Esophagus squamous epithelium (tissue), 5 donors: ENCODE results near the gene KIZ. TPM values are rescaled to one million over a fixed set of nuclear protein-coding genes. Genes with fewer than 3 reads are reported as not detected.

Source experiments
- DNase-seq: peaks from one replicate; lab custom pipeline; 2025; lab: John Stamatoyannopoulos, UW
- H3K27ac ChIP-seq, 4 donors: fragments of 200-600 bp; sonication (generic); one replicate each; pipeline ENCODE4 v1.5.1; 2016 to 2019; ENCODE audit warnings: mild to moderate bottlenecking in 1 of 4
- H3K27me3 ChIP-seq, 4 donors: fragments of 200-600 bp; sonication (generic); 1 replicate in 3 of 4; 2 replicates in 1 of 4; pipeline versions ENCODE4 v1.5.1 to v1.6.0; 2017 to 2021; ENCODE audit warnings: antibody characterized with exemption in 1 of 4
- H3K36me3 ChIP-seq, 3 donors: fragments of 200-600 bp; sonication (generic); one replicate each; pipeline ENCODE4 v1.5.1; 2016 to 2019
- H3K4me1 ChIP-seq, 3 donors: fragments of 200-600 bp; sonication (generic); one replicate each; pipeline ENCODE4 v1.5.1; 2017 to 2019
- H3K4me3 ChIP-seq, 4 donors: fragments of 200-600 bp; sonication (generic); 1 replicate in 3 of 4; 2 replicates in 1 of 4; pipeline ENCODE4 v1.5.1; 2016 to 2019; ENCODE audit warnings: mild to moderate bottlenecking in 2 of 4, moderate library complexity in 1 of 4
- H3K9me3 ChIP-seq, 3 donors: fragments of 200-600 bp; sonication (generic); one replicate each; pipeline ENCODE4 v1.5.1; 2016 to 2019
- POLR2A ChIP-seq, 4 donors: fragments of 450-650 bp; IDR thresholded peaks; one replicate each; pipeline ENCODE4 v1.6.1; 2017; ENCODE audit warnings: antibody characterized with exemption in 4 of 4, mild to moderate bottlenecking in 4 of 4, moderate library complexity in 3 of 4
- WGBS, 2 donors: methylation state at CpG; one replicate each; pipeline ENCODE4 v1.1.5; 2018; 5-methylcytosine and 5-hydroxymethylcytosine counted together
- intact Hi-C: fragments of 100-400 bp; cut with DNase I; formaldehyde crosslinking; loops from one replicate; pipeline ENCODE4 v1.15.0; 2022
- total RNA-seq, 4 donors: library from RNA; depleted of rRNA; stranded (reverse); fragments of >200 nt; gene quantifications; one replicate each; pipeline ENCODE4 v1.1.0, GENCODE V29; 2016
- TF ChIP-seq, protein P1 (sequence below), 6 experiments: fragments of 450-650 bp in 4 of 6; fragments of 200-600 bp in 2 of 6; sonication (generic) in 2 of 6; IDR thresholded peaks; one replicate each; pipeline ENCODE4 v1.5.1; 2016 to 2019; ENCODE audit warnings: antibody characterized with exemption in 6 of 6, mild to moderate bottlenecking in 4 of 6, moderate library complexity in 4 of 6
- donor health status: DM: yes; HTN: yes; CAD: no.

Gene KIZ
- total RNA-seq, 4 donors from 2014 or later: 2.2 to 15.3 (median 9.1) TPM

DNA sequence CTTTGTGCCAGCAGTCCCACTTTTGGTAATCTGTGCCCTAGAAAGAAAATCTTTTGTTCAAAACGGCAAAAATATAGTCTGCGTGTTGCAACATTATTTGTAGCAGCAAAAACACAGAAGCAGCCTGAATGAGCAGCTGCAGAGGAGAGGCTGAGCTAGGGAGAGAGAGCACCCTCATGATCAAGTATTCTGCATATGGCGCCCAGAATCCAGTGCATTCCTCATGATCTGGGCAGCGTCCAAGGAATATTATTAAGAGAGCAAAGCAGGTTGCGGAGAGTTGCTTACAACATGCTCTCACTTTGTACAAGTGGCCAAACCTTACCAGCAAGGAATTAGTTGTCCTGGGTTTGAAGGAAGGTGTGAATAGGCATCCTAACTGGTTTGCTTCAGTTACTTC is 25.9 kb downstream of the KIZ start:
- Histone ChIP-seq H3K27me3 (no peaks in the 10 kb centered on the region), H3K36me3 (peaks cover 0 to 13% (median 0%) of the 10 kb centered on the region in 3 donors), H3K4me3 (no peak overlapping the region), H3K9me3 (no peaks in the 10 kb centered on the region), H3K4me1 (no peaks in the 10 kb centered on the region), H3K27ac (no peak overlapping the region)
- WGBS, 2 donors: 93 to 94% methylated on average over 5 of the region's 5 CpGs
- TF ChIP-seq, protein P1, sequence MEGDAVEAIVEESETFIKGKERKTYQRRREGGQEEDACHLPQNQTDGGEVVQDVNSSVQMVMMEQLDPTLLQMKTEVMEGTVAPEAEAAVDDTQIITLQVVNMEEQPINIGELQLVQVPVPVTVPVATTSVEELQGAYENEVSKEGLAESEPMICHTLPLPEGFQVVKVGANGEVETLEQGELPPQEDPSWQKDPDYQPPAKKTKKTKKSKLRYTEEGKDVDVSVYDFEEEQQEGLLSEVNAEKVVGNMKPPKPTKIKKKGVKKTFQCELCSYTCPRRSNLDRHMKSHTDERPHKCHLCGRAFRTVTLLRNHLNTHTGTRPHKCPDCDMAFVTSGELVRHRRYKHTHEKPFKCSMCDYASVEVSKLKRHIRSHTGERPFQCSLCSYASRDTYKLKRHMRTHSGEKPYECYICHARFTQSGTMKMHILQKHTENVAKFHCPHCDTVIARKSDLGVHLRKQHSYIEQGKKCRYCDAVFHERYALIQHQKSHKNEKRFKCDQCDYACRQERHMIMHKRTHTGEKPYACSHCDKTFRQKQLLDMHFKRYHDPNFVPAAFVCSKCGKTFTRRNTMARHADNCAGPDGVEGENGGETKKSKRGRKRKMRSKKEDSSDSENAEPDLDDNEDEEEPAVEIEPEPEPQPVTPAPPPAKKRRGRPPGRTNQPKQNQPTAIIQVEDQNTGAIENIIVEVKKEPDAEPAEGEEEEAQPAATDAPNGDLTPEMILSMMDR (IDR thresholded peaks at IDR 0.05): no peak
- TF ChIP-seq POLR2A (IDR thresholded peaks at IDR 0.05): no peak
- no peak for DNase-seq
- intact Hi-C loops: no loop called here

DNA sequence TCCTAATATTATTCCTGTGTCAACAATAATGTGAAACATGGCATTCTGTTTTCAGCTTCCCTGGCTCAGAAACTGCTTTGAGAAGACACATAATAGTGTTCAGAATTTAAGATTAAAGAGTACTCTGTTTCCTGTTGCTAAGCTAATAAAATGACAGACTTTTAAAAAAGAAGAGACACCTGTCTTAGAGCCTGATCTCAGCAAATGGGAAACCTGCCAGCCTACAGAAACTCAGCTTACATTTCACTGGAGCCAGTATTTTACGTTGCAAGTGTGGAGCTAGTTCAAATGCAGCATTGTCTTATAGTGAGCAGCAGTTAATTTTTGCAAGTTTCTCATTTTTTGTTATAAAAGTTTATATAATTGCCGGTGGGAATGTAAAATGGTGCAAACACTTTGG is 28.8 kb downstream of the KIZ start:
- Histone ChIP-seq H3K36me3 (peaks cover 0 to 5% (median 0%) of the 10 kb centered on the region in 3 donors), H3K27ac (no peak overlapping the region), H3K27me3 (no peaks in the 10 kb centered on the region), H3K4me3 (no peak overlapping the region), H3K9me3 (no peaks in the 10 kb centered on the region), H3K4me1 (no peaks in the 10 kb centered on the region)
- DNase-seq: no peak
- intact Hi-C loops: no loop called here
- 45 to 93% methylated on average over 2 of the region's 2 CpGs for WGBS, 2 donors
- TF ChIP-seq, protein P1 (IDR thresholded peaks at IDR 0.05): no peak
- no peak for TF ChIP-seq POLR2A (IDR thresholded peaks at IDR 0.05)

DNA sequence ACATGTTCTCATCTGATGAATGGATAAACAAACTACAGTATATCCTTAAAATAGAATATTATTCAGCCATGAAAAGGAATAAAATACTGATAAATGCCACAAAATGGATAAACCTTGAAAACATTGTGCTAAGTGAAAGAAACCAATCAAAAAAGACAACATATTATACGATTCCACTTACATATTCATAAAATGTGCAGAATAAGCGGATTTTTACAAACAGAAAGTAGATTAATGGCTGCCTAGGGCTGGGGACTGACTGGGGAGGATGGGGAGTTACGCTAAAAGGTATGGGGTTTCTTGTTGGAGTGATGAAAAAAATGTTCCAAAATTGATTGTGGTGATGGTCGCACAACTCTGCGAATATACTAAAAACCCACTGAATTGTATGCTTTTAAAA is 29.4 kb downstream of the KIZ start:
- Histone ChIP-seq H3K4me1 (no peaks in the 10 kb centered on the region), H3K27me3 (no peaks in the 10 kb centered on the region), H3K27ac (no peak overlapping the region), H3K9me3 (no peaks in the 10 kb centered on the region), H3K36me3 (no peaks in the 10 kb centered on the region), H3K4me3 (no peak overlapping the region)
- intact Hi-C loops: no loop called here
- no peak for DNase-seq
- 95 to 98% methylated on average over 5 of the region's 5 CpGs for WGBS, 2 donors
- no peak for TF ChIP-seq POLR2A (IDR thresholded peaks at IDR 0.05)
- TF ChIP-seq, protein P1 (IDR thresholded peaks at IDR 0.05): no peak

DNA sequence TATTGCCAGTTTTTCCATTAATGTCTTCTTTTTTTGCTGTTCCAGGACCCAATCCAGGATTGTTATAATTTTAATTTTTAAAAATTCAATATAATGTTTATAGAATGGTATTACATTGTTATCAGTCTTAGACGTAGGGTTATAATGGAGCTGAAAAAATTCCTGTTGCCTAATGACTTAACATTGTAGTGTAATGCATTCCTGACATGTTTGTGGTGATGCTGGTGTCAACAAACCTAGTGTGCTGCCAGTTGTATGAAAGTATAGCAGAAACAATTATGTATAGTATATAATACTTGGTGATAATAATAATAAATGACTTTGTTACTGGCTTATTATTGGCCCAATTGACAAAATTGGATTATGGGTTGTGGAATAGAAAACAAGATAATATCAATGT is 30.4 kb downstream of the KIZ start:
- Histone ChIP-seq H3K9me3 (no peaks in the 10 kb centered on the region), H3K27me3 (no peaks in the 10 kb centered on the region), H3K27ac (no peak overlapping the region), H3K4me3 (no peak overlapping the region), H3K36me3 (peaks cover 0 to under 1% (median 0%) of the 10 kb centered on the region in 3 donors), H3K4me1 (no peaks in the 10 kb centered on the region)
- 52 to 77% methylated on average over 1 of the region's 1 CpG for WGBS, 2 donors
- intact Hi-C loops: no loop called here
- no peak for DNase-seq
- no peak for TF ChIP-seq POLR2A (IDR thresholded peaks at IDR 0.05)
- TF ChIP-seq, protein P1 (IDR thresholded peaks at IDR 0.05): no peak

DNA sequence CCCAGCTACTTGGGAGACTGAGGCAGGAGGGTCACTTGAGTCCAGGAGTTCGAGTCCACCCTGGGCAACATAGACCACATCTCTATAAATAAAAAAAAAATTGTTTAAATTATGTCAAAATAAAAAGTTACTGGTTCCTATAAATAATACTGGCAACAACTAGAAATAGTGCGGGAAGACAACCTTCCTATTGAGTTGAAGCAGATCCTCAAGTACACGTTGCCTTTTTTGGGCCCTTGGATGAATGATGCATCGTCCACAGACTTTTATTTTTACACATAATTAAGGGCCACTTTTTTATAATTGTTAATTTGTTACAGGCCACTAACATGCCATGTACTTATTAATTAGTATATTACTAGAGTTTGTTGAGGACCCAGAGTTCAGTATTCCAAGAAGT is 31.1 kb downstream of the KIZ start:
- WGBS, 2 donors: 81 to 91% methylated on average over 4 of the region's 4 CpGs
- no peak for TF ChIP-seq POLR2A (IDR thresholded peaks at IDR 0.05)
- TF ChIP-seq, protein P1 (IDR thresholded peaks at IDR 0.05): no peak
- Histone ChIP-seq H3K4me3 (no peak overlapping the region), H3K36me3 (peaks cover 0 to 8% (median 0%) of the 10 kb centered on the region in 3 donors), H3K4me1 (peaks cover 0 to under 1% (median 0%) of the 10 kb centered on the region in 3 donors), H3K27ac (no peak overlapping the region), H3K27me3 (no peaks in the 10 kb centered on the region), H3K9me3 (no peaks in the 10 kb centered on the region)
- no peak for DNase-seq
- intact Hi-C loops: no loop called here
